ENCODE measurements around the gene SLC6A17.

Gene SLC6A17

DNA sequence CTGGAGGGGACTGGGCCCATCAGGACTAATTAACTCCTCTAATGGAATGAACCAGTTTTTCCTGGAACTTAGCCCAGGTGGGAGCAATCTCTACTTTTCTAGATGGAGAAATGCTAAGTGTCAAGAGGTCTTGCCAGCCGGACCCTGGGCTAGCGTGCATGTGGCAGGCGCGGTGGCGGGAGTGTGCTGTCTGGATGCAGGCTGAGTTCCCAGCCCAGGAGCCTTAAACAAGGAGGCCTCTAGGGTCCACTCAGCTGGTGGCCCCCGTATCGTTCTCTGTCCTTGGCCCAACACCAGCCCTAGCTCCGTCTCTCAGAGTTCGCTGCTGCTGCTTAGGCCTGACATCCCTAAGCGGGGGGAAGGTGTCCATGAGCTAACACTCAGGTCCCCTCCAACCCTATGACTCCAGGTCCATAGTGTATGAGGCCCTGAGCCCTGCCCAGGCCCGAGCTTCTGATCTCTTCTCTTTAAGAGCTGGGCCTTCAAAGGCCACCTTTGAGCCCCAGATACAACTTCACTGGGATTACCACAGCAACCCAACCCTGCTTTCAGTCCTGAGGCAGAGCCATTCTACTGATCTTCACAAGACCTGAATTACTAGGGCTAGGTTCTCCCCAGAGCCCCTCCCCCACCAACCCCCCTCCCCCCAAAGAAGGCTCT, 56.1 kb downstream of the SLC6A17 start:
- H3K4me1 ChIP-seq (ENCODE audit: control insufficient read depth in 1 of 2, insufficient read depth in 2 of 2, low read length in 2 of 2): peaks cover 0 to 6% of the 10 kb centered on the region in 2 donors
- H3K27ac ChIP-seq (ENCODE audit: low read length): no peak overlapping the region

DNA sequence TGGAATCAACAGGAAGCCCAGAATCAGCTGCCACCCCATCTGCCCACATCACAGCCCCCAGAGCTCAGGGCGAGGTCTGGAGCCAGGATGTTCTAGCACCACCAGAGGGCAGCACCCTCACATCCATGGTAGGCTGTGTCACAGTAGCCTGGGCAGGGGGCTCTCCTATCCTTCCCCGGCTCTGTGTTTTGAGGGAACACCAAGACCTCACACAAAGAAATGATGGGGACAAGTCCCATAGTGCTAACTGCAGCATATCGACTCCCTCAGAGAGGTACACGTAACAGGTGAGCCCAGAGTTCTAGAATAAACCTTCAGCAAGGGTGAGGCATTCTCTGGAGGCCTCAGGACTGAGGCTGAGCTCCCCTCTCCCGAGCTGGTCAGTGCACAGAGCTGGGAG, 57.5 kb downstream of the SLC6A17 start:
- Histone ChIP-seq H3K4me3 (ENCODE audit: low read depth in 1 of 2, low read length in 2 of 2) (no peak overlapping the region), H3K4me1 (ENCODE audit: control insufficient read depth in 1 of 2, insufficient read depth in 2 of 2, low read length in 2 of 2) (peaks cover 0 to 17% of the 10 kb centered on the region in 2 donors), H3K27me3 (ENCODE audit: low read depth, low read length) (no peaks in the 10 kb centered on the region), H3K27ac (ENCODE audit: low read length) (no peak overlapping the region), H3K9me3 (ENCODE audit: control insufficient read depth in 1 of 2, low read length in 2 of 2) (no peaks in the 10 kb centered on the region), H3K36me3 (ENCODE audit: control insufficient read depth in 1 of 2, insufficient read depth in 2 of 2, low read length in 2 of 2) (no peaks in the 10 kb centered on the region)

More for the DNA sequence above, 56.1 kb downstream of the SLC6A17 start:
- H3K27me3 ChIP-seq (ENCODE audit: low read depth, low read length): no peaks in the 10 kb centered on the region
- no peaks in the 10 kb centered on the region for H3K9me3 ChIP-seq (ENCODE audit: control insufficient read depth in 1 of 2, low read length in 2 of 2)
- no peaks in the 10 kb centered on the region for H3K36me3 ChIP-seq (ENCODE audit: control insufficient read depth in 1 of 2, insufficient read depth in 2 of 2, low read length in 2 of 2)
- no peak overlapping the region for H3K4me3 ChIP-seq (ENCODE audit: low read depth in 1 of 2, low read length in 2 of 2)

DNA sequence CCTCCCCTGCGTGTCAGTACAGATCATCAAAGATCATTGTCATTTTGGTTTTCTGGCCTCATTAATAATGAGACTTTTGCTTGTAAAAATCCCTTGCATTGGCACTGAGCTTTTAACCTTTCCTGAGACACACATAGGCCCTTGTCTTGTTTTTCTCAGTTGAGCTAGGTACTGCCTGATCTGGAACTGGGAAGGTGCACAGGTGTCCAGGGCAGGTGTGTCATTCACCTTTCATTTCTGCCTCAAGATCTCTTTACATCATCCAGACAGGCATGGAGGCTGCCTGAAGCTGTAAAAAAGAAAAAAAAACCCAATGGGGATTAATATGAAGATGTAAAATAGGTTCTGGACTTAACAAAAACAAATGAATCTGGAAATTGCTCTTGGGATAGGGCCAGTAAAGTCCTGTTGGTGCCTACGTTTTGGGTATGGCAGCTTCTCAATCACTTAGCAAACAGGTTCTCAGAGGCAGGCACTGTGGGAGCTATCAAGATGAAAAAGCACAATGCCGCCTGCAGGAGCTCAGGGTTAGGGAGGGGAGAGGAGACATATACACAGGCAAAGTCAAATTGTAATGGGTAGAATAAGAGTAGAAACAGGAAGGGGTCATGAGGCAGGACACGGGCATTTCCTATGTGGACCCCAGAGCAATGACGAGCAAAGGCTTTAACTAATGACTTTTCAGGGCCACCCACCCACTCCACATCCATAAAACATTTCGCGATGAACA, 58.8 kb downstream of the SLC6A17 start:
- H3K9me3 ChIP-seq (ENCODE audit: control insufficient read depth in 1 of 2, low read length in 2 of 2): no peaks in the 10 kb centered on the region
- H3K4me3 ChIP-seq (ENCODE audit: low read depth in 1 of 2, low read length in 2 of 2): peak overlapping the region; percentile 64 to 72
- H3K36me3 ChIP-seq (ENCODE audit: control insufficient read depth in 1 of 2, insufficient read depth in 2 of 2, low read length in 2 of 2): no peaks in the 10 kb centered on the region
- H3K27ac ChIP-seq (ENCODE audit: low read length): peak overlapping the region; percentile 23
- peaks cover 0 to 17% of the 10 kb centered on the region in 2 donors for H3K4me1 ChIP-seq (ENCODE audit: control insufficient read depth in 1 of 2, insufficient read depth in 2 of 2, low read length in 2 of 2)
- no peaks in the 10 kb centered on the region for H3K27me3 ChIP-seq (ENCODE audit: low read depth, low read length)

DNA sequence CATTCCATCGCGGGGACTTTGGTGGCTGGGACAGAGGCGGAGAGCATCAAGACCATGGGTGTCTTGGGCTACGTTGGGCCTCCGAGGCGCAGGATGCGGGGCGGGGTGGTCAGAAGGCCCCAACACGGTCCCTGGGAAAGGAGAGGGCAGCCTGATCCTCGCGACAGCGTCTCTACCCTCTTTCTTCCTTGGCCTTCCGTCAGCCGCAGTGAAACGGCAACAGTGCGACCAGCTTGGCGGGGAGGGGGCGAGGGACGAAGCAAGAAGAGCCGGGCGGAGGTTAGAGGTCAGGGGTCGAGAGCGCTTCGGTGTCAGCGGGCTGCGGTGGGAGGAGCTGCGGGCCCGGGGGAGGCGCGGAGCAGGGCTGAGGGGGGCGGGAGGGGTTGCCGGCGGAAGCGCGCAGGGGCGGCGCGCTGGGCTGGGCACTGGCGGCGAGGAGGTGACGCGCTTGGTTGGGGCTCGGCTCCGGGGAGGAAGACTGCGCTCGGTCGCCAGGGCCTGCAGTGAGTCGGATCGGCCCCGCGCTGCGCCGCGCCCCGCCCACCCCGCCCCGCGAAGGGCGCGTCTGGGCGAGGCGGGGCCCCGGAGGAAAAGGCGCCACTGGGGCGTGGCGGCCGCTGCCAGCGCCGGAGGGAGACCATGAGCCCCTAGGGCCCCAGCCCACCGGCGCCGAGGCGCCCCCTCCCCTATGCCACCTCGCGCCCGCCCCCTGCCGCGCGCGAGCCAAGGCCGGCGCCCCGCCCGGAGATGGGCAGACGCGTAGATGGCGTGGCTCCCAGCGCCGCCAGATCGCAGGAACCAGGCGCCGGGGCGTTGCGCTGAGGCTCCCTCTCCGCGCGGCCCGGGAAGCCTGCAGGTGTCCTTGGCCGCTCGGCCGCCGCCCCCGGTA, 59.7 kb downstream of the SLC6A17 start, which contains the start of gene KCNC4:
Gene KCNC4, plus strand, starts transcription at position 600 of the 889 bp plus-strand sequence. CDS start 1,186 bp downstream, outside the sequence.
- Histone ChIP-seq H3K27me3 (ENCODE audit: low read depth, low read length) (no peaks in the 10 kb centered on the region), H3K4me1 (ENCODE audit: control insufficient read depth in 1 of 2, insufficient read depth in 2 of 2, low read length in 2 of 2) (peaks cover 0 to 18% of the 10 kb centered on the region in 2 donors), H3K27ac (ENCODE audit: low read length) (peak within 1 kb of the TSS; percentile 23)

DNA sequence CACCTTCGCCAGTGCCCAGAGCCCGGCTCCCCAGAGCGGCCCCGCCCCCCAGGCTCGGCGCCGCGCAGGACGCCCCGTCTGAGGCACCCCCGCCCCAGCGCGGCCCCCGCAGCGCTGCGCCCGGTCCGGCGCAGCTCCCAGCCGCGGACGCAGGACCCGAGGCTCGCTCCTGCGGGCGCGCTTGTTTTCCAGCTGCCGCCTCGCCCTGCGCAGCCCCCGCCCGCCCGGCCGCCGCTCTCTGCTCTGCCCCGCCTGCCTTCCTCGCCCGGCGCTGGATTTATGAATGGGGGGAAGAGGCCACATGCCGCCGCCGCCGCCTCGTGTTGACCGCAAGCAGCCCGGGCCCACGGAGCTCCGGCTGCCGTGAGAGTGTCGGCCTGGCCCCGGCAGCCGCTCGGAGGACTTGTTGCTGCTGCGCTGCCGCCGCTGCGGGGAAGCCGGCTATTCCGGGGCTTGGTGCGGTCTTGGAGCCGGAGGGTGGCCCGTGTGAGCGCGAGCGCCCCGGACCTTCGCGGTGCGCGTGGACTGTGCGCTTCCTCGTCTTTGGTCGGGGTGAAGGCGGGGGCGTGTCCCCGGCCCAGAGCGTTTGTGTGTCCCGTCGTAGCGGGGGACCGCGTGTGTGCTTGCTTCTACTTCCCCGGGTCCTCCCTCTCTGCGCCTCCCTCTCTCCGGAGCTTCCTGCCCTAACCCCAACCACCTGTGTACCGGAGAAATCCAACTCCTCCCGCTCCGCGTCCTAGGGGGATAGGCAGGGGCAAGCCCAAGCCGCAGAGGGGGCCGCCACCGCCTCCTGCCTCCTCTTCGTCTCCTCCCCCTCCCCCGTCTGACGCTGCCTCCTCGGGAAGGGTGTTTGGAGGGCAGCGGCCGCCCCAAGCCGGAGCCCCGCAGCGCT, 60.6 kb downstream of the SLC6A17 start:
- Histone ChIP-seq H3K9me3 (ENCODE audit: control insufficient read depth in 1 of 2, low read length in 2 of 2) (no peaks in the 10 kb centered on the region), H3K27me3 (ENCODE audit: low read depth, low read length) (no peaks in the 10 kb centered on the region), H3K27ac (ENCODE audit: low read length) (no peak overlapping the region), H3K4me1 (ENCODE audit: control insufficient read depth in 1 of 2, insufficient read depth in 2 of 2, low read length in 2 of 2) (peaks cover 0 to 18% of the 10 kb centered on the region in 2 donors), H3K4me3 (ENCODE audit: low read depth in 1 of 2, low read length in 2 of 2) (peak overlapping the region; percentile 44 to 72), H3K36me3 (ENCODE audit: control insufficient read depth in 1 of 2, insufficient read depth in 2 of 2, low read length in 2 of 2) (no peaks in the 10 kb centered on the region)

More for the DNA sequence above, 59.7 kb downstream of the SLC6A17 start, which contains the start of gene KCNC4:
- Histone ChIP-seq H3K36me3 (ENCODE audit: control insufficient read depth in 1 of 2, insufficient read depth in 2 of 2, low read length in 2 of 2) (no peaks in the 10 kb centered on the region), H3K9me3 (ENCODE audit: control insufficient read depth in 1 of 2, low read length in 2 of 2) (no peaks in the 10 kb centered on the region), H3K4me3 (ENCODE audit: low read depth in 1 of 2, low read length in 2 of 2) (peak within 1 kb of the TSS; percentile 64 to 72)

DNA sequence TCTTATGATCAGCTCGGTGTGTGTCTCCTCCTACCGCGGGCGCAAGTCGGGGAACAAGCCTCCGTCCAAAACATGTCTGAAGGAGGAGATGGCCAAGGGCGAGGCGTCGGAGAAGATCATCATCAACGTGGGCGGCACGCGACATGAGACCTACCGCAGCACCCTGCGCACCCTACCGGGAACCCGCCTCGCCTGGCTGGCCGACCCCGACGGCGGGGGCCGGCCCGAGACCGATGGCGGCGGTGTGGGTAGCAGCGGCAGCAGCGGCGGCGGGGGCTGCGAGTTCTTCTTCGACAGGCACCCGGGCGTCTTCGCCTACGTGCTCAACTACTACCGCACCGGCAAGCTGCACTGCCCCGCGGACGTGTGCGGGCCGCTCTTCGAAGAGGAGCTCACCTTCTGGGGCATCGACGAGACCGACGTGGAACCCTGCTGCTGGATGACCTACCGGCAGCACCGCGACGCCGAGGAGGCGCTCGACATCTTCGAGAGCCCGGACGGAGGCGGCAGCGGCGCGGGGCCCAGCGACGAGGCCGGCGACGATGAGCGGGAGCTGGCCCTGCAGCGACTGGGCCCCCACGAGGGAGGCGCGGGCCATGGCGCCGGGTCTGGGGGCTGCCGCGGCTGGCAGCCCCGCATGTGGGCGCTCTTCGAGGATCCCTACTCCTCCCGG, 61.3 kb downstream of the SLC6A17 start:
- Histone ChIP-seq H3K4me1 (ENCODE audit: control insufficient read depth in 1 of 2, insufficient read depth in 2 of 2, low read length in 2 of 2) (peaks cover 0 to 18% of the 10 kb centered on the region in 2 donors), H3K27ac (ENCODE audit: low read length) (no peak overlapping the region)

DNA sequence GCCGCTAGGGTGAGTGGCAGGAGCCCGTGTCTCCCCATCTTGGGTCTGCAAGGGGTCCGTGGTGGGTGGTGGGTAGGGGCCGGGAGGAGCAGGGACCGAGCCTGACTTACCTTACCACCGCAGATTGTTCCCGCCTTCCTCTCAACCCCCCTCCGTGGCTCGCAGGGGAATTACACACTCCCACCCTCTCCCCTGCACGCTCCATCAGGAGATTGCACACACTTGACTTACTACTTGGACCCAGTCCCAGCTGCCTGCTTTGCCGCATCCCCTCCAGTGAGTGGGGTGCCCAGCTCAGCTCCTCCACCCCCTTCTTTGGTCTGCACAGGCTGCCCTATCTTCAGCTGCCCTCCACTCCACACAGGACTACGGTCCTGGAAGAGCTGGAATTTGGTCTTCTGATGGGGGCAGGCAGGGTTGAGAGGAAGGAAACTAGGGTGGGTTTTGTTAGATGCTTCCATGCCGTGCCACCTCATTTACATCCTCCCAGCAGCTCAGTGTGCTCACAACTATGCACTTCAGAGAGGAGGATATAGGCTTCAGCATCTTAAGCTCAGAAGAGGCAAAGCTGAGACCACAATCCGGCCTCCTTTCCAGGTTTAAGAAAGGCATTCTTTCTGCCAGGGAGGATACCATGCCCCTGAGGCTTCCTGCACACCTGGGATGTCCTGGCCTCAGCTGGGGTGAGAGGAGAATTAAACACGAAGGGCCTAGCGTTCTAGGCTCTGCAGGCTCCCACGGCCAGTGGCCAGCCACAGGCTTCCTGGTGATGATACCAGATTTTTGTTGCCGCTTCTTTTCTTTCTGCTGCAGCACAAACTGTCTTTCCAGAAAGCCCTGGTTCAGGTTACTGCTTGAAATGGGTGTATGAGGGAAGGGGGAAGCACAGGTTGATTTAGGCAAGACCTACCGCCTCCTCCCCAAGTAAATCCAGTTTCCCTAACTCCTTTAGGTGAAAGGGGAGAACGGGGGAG, 62.2 kb downstream of the SLC6A17 start:
- no peaks in the 10 kb centered on the region for H3K36me3 ChIP-seq (ENCODE audit: control insufficient read depth in 1 of 2, insufficient read depth in 2 of 2, low read length in 2 of 2)
- no peak overlapping the region for H3K27ac ChIP-seq (ENCODE audit: low read length)
- peaks cover 0 to 18% of the 10 kb centered on the region in 2 donors for H3K4me1 ChIP-seq (ENCODE audit: control insufficient read depth in 1 of 2, insufficient read depth in 2 of 2, low read length in 2 of 2)
- no peaks in the 10 kb centered on the region for H3K9me3 ChIP-seq (ENCODE audit: control insufficient read depth in 1 of 2, low read length in 2 of 2)
- no peaks in the 10 kb centered on the region for H3K27me3 ChIP-seq (ENCODE audit: low read depth, low read length)
- H3K4me3 ChIP-seq (ENCODE audit: low read depth in 1 of 2, low read length in 2 of 2): peak overlapping the region; percentile 7 to 72

More for the DNA sequence above, 61.3 kb downstream of the SLC6A17 start:
- Histone ChIP-seq H3K36me3 (ENCODE audit: control insufficient read depth in 1 of 2, insufficient read depth in 2 of 2, low read length in 2 of 2) (no peaks in the 10 kb centered on the region), H3K4me3 (ENCODE audit: low read depth in 1 of 2, low read length in 2 of 2) (peak overlapping the region; percentile 44 to 72), H3K27me3 (ENCODE audit: low read depth, low read length) (no peaks in the 10 kb centered on the region), H3K9me3 (ENCODE audit: control insufficient read depth in 1 of 2, low read length in 2 of 2) (no peaks in the 10 kb centered on the region)

DNA sequence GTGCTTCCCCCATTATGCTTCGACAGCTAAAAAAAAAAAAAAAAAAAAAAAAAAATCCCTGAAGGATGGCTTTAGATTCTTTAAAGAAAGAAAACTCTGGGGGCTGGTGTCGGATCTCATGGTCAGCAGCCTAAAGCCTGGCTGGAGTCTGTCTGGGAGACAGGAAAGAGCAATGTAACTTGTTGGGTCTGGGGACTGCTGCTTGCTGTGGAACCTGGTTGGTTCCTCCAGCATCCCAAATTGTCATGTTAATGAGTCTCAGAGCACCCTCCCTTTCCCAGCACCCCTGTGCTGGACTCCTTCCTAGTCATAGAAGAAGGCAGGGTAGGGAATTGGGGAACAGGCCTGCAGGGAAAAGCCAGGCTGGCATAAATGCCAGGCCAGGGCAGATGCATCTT, 62.8 kb downstream of the SLC6A17 start:
- H3K4me1 ChIP-seq (ENCODE audit: control insufficient read depth in 1 of 2, insufficient read depth in 2 of 2, low read length in 2 of 2): peaks cover 0 to 18% of the 10 kb centered on the region in 2 donors

More for the DNA sequence above, 62.8 kb downstream of the SLC6A17 start:
- H3K27me3 ChIP-seq (ENCODE audit: low read depth, low read length): no peaks in the 10 kb centered on the region
- H3K9me3 ChIP-seq (ENCODE audit: control insufficient read depth in 1 of 2, low read length in 2 of 2): no peaks in the 10 kb centered on the region
- no peak overlapping the region for H3K27ac ChIP-seq (ENCODE audit: low read length)
- H3K36me3 ChIP-seq (ENCODE audit: control insufficient read depth in 1 of 2, insufficient read depth in 2 of 2, low read length in 2 of 2): no peaks in the 10 kb centered on the region
- no peak overlapping the region for H3K4me3 ChIP-seq (ENCODE audit: low read depth in 1 of 2, low read length in 2 of 2)

All from muscle layer of duodenum (tissue), 2 donors.